Astrocyte of the cerebellum (primary cell): Measurements from ENCODE around the gene NLGN3.
A peak's percentile ranks its signal among the peaks of the same experiment; 100 is the strongest.

Source experiments
- DNase-seq: peaks from one replicate; pipeline ENCODE4 v3.0.0-alpha.2; 2011; ENCODE audit warnings: low read depth
- H3K4me3 ChIP-seq: 2 replicates; pipeline ENCODE4 v1.5.1; 2011; ENCODE audit warnings: mild to moderate bottlenecking, low read depth, low read length, moderate library complexity
- in situ Hi-C: cut with HindIII; loops from 2 replicates; pipeline ENCODE4 v1.10.0; 2017; ENCODE audit warnings: low sequenced_read_pairs
- TF ChIP-seq, protein P1 (sequence below): IDR thresholded peaks from 2 replicates; pipeline ENCODE4 v1.5.1; 2012; ENCODE audit warnings: low read length, low read depth, moderate library complexity, mild to moderate bottlenecking; ENCODE audit errors: missing control alignments

Gene NLGN3

DNA sequence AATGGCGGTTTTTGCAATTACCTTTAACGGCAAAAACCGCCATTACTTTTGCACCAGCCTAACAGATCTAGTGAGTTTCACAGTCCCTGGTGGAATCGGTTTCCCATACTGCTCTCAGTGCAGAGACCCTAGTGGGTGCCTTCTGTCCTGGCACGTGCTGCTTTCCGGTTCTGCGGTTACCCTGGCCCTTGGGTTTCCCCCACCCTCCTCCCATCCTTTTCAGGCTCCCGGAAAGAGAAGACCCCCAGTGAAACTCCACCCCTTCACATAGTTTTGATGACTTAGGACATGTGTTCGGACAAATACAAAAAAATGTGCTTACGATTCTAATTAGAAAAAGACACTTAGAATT is 36.9 kb downstream of the NLGN3 start:
- peak overlapping the region; percentile 31 for H3K4me3 ChIP-seq
- in situ Hi-C loops: no loop called here
- TF ChIP-seq, protein P1, sequence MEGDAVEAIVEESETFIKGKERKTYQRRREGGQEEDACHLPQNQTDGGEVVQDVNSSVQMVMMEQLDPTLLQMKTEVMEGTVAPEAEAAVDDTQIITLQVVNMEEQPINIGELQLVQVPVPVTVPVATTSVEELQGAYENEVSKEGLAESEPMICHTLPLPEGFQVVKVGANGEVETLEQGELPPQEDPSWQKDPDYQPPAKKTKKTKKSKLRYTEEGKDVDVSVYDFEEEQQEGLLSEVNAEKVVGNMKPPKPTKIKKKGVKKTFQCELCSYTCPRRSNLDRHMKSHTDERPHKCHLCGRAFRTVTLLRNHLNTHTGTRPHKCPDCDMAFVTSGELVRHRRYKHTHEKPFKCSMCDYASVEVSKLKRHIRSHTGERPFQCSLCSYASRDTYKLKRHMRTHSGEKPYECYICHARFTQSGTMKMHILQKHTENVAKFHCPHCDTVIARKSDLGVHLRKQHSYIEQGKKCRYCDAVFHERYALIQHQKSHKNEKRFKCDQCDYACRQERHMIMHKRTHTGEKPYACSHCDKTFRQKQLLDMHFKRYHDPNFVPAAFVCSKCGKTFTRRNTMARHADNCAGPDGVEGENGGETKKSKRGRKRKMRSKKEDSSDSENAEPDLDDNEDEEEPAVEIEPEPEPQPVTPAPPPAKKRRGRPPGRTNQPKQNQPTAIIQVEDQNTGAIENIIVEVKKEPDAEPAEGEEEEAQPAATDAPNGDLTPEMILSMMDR: no peak
- no peak for DNase-seq

- peak; percentile 92 for DNase-seq
- in situ Hi-C loops: no loop called here
- peak overlapping the region; percentile 31 for H3K4me3 ChIP-seq
- TF ChIP-seq, protein P1: no peak
Measured at GRCh38 chrX:71181910-71182799, 37.5 kb downstream of the NLGN3 start.

GRCh38 chrX:71182871-71183270 is 38.2 kb downstream of the NLGN3 start:
- no peak for DNase-seq
- no peak overlapping the region for H3K4me3 ChIP-seq
- in situ Hi-C loops: no loop called here
- TF ChIP-seq, protein P1: no peak

DNA sequence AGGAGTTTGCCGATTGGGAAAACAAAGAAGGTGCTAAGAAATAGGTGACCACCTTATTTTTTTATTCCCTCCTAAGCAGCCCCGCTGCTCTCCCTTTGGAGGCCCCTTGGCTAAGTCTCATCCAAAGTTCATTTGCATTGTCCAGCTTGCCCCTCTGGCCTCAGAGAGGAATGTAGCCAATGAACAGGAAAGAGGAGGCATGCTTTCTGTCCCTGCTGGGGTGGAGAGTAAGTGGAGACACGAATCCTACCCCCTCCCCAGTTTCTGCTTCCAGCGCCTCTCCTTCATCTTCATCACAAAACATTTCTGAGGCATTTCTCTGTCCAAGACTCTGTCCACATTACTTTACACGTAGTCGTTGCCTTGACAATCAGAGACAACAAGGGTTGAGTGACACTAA is 38.7 kb downstream of the NLGN3 start:
- DNase-seq: no peak
- in situ Hi-C loops: no loop called here
- TF ChIP-seq, protein P1: no peak
- no peak overlapping the region for H3K4me3 ChIP-seq

GRCh38 chrX:71184092-71184491 is 39.5 kb downstream of the NLGN3 start:
- in situ Hi-C loops: no loop called here
- TF ChIP-seq, protein P1: no peak
- no peak for DNase-seq

DNA sequence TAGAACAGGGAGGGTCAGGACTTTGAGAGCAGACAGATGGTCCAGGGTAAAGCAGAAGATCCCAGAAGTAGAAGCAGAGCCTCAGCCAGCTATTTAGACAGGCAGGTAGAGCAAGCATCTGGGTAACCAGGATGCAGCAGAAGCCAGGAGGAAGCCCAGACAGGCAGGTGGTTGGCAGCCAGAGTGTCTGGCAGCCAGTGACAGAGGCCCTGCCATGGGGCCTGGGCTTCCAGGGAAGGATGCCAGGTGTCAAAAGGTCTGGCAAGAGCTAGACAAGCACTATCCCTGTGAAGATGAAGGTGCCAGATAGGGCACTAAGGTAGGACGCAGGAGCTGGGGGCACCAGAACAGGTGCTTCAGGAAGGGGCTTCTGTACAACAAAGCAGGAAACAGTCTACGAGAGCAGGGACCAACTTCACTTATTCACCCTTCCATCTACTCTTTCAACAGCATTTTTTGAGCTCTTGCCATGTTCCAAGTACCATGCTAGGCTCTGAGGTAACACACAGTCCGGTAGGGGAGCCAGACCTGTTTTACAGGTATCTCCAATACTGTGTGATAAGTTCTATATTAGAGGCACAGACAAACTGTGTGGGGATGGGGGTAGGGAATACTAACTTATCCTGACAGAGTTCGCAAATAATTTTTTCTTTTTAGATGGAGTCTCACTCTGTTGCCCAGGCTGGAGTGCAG is 40.3 kb downstream of the NLGN3 start:
- no peak for DNase-seq
- H3K4me3 ChIP-seq: no peak overlapping the region
- in situ Hi-C loops: no loop called here
- TF ChIP-seq, protein P1: no peak

More at GRCh38 chrX:71184092-71184491, 39.5 kb downstream of the NLGN3 start:
- no peak overlapping the region for H3K4me3 ChIP-seq
